ENCODE measurements around the gene JAKMIP1.

JAKMIP1 gene

DNA sequence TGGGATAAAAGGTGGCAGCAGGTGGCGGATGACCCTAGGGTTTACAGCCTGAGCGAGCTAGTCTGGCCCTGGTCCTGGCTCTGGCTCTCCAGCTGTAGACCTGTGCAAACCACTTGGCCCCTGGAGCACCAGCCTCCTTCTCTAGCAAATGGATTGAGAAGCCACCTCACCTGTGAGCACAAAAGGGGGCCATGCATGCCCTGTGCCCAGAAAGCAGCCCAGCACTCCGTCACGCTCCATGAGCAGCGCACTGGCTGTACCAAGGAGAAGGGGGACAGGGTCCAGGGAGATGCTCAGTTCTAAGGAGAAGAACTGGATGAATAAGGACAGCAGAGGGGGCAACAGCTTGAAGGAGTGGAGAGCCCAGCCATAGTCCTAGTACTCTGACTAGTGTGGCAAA is 135.2 kb downstream of the JAKMIP1 start:
- DNase-seq (ENCODE audit: low spot score) = no peak

DNA sequence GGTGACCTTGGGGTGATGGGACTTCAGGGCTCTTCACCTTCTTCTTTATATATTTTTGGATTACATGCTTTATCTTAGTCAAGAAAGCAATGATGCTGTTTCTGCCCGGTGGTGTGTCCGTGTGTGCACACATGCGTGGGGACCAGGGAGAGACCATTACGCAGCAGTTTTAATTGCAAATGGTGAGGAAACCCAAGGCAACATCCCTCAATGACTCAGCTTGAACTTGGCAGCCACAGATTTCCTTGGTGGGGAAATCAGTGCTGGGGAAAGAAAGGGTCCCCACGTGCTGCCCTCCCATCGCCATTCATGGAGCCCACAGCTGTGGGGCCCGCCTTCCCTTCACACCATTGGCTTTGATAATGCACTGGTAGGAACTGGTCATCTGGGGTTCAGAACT is 136.0 kb downstream of the JAKMIP1 start:
- no peak for DNase-seq (ENCODE audit: low spot score)

DNA sequence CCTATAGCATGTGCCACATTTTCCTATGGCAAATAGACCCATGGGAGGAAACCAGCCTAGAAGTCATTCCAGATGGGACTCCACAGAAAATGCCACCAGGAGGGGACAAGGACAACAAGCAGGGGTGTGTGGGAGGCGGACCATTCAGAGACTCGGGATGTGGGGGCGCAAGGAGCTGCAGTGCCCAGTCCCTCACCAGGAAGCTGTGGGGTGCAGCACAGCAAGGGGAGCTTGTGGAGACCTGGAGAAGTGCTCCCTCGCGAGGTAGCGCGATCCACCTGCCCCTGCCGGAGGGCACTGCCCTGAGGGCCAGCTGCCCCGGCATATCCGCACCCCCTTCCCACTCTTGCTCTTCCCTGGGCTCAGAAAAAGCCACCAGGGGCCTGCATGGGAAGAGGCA is 136.7 kb downstream of the JAKMIP1 start:
- no peak for DNase-seq (ENCODE audit: low spot score)

DNA sequence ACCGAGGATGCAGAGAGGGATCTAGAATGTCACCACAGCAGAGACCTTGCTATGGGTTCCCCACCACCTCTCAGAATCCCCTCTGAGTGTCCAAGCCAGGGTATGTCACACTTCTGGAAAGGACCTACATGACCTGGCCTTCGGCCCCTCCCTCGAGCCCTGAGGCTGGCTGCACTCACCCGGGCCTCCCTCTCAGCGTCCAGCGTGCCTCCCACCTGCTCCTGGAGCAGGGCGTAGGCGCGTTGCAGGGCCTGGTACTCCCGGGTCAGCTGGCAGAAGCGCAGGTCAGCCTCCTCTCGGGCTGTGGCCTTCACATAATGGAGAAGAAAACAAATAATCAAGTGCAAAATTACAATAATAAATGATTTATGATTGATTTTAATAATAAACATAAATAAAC is 138.2 kb downstream of the JAKMIP1 start:
- no peak for DNase-seq (ENCODE audit: low spot score)

DNA sequence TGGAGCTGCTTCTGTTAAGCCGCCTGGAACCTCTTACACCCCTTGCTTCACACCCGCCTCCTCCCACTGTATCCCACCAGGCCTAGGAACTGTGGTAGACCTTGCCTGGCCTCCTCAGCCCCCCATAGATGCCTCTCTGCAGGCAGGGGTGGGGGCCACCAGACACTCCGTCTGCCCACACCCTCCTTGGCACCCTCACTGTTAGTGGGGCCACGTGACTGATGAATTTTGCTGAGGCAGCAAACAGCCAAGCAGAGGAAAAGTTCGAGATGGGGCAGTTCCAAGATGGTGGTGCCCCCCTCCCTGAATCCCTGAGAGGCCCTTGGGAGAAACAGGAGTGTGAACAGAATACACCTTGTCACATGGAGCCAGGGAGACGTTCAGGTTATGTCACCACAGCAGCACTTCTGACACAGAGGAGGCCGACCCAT is 141.0 kb downstream of the JAKMIP1 start:
- DNase-seq (ENCODE audit: low spot score) = no peak

DNA sequence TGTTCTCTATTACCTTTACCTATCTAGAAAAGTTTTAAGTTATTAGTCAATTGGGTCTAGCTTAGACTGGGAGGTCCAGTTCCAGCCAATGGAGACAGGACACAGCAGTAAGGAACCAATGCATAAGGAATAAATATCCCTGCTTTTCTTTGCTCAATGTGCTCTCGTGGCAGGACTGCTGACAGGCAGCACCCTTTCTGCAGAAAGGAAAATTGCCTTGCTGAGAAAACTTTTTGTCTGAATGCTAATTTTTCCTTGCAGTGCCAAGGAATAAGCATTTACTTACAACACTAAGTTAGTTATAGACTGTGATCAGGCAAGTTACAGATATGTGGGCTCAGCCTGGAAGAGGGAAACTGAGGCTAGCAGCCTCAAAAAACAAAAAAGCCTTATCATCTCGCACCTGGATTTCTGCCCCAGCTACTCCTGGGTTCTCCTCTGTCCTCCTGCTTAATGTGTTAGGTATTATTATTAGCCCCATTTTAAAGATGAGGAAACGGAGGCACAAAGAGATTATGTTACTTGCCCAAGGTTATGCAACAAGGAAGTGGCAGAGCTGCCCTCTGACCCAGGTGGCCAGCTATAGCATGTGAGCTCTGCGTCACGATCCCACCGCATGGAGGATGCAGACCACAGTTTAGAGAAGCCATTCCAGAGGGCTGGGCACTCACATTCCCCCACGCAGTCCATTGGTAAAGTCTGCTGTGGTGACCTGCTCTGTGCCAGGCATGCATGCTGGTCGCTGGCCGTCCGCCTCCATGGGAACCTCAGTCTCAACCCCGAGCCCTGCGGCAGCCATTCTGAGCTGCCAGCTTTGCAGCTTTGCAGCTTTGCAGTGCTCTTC is 141.6 kb downstream of the JAKMIP1 start:
- DNase-seq (ENCODE audit: low spot score) = no peak

DNA sequence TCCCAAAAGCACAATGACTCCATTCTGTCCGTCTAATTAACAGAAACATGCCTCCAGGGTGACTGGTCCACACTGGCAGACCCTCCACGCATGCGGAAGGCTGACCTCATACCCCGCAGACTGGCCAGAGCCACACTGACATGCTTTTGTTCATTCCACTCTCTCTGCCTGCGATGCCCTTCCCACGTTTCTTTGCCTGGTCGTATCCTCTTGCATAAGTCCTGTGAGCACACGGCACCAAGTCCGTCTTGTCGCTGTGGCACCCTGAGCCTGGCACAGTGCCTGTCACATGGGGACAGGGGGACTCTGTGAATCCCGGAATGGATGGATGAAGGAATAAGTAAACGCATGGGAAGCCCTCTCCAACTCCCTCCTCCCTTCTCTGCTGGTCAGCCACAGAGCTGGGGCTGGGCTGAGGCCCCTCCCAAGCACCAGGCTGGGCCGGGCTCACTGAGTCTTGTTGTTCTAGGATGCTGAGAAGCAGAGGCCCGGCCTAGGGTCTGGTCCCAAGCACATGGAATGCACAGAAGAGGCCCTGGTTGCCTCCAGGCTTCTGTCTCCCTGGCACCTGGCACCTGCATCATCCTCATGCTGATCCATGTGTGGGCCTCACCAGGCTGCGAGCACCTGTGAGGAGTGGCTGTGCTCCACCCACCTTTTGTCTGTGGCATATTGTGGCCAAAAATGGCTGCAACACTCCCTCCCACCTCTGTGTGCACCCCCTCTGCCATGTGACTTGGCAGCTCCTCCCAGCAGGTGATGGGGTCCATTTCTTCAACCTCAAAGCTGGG is 143.2 kb downstream of the JAKMIP1 start:
- no peak for DNase-seq (ENCODE audit: low spot score)

DNA sequence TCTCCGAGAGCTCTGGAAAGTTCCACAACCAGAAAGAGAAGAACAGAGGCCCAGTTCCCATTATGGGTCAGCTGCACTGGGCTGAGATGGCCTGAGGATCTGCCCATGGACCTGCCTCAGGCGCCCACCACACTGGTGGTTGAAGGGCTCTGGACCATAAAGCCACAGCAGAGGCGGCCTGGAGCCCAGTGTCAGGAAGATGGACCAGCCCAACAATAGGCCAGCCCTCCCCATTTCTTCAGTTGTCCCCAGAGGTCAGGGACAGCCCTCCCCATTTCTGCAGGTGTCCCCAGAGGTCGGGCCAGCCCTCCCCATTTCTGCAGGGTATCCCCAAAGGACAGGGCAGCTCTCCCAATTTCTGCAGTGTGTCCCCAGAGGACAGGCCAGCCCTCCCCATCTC is 144.9 kb downstream of the JAKMIP1 start:
- DNase-seq (ENCODE audit: low spot score) = no peak

DNA sequence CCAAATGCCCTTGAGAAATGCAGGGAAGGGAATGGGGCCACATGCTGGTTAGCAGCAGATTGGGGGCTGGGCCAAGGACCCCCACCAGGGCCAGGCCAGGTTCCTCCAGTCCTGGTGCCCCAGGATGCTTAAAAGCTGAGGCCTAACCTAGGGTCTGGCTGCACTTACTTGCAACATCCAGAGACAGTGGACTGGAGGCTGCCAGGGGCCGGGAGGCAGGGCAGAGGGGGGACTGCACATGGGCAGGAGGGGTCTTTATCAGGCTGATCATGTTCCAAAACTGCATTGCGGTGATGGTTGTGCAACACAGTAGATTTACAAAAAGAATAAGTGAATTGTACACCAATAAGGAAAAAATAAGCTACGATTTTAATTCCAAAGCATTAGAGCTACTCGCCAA is 145.3 kb downstream of the JAKMIP1 start:
- DNase-seq (ENCODE audit: low spot score) = no peak

DNA sequence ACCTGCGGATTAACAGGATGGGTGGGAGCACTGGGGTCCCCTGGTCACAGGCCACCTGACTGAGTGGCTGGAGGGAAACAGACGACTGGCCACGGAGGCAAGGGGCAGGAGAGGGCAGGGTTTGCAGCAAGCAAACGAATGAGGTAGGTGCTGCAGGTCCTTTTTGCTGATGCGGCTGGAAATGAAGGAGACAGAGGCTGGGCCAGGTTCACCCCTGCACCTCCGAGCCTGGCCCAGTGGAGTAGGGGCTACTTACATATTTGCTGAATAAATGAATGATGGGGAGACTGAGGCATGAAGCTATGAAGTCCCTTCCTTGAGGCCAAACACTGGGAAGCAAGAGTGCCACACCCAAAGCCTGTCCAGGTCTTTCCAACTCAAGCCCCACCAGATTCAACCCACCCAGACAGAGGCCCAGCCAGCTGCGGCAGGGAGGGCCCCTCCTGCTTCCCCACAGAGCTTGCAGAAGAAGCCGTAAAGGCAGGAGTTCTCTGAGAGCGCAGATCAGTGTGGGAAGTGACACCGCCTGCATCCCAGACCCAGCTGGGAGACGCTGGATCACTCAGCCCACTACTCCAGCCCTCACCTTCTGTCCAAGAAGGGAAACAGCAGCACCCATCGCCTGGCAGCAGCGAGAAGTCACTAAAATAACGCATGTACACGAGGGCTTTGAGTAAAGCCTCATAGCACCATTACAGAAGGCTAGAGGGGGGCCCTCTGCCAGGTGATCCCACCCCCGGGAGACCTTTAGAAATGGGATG is 146.0 kb downstream of the JAKMIP1 start:
- no peak for DNase-seq (ENCODE audit: low spot score)

DNA sequence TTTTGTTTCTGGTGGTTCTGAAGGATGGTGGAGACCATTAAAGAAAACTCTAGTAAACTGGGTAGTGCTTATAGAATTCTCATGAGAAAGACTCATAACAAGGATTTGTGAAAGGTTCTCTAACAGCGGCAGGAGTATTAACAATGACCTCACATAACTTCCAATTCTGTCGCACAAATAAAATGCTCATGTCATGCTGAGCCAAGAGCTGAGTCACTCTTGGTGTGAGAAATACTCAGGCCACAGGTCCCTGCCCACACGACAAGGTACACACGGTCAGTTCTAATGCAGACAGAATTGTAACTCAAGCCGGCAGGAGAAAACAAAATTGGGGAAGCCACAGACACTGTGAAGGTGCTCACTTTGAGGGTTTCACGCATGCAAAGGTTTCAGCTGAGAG is 147.7 kb downstream of the JAKMIP1 start:
- no peak for DNase-seq (ENCODE audit: low spot score)

DNA sequence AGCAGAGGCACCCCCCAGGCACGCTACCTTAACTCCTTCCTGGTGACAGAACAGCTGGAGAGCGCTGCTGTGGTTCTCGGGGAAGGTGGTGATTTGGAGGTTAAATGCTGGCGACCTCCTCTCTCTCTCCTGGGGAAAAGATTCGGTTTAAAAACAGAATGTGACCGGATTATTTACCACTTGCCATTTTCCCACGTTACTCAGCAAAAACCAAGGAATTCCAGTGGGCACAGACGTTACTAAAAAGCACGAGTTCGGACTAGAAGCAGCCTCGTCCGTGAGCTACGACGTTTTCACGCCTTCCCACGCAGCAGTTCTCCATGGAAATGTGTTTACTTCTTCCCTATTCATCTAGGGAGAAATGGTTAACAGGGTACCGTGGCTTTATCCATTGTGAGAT is 149.8 kb downstream of the JAKMIP1 start:
- no peak for DNase-seq (ENCODE audit: low spot score)

DNA sequence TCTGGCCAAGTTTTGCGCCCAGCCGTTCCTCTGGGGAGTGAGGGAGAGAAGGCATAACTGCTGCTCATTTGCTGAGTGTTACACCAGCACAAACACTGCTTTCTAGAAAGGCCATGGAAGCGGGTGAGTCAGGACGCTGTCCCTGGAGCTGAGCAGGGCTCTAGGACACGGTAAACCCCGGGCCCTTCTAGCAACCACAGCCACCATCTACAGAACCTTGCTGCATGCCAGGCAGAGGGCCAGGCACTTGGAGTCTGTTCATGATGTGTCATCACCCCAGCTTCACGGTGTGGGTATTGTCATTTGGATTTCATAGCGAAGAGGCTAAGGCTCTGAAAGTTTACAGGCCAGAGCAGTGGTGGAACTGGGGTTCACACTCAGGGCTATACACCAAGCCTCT is 150.4 kb downstream of the JAKMIP1 start:
- no peak for DNase-seq (ENCODE audit: low spot score)

DNA sequence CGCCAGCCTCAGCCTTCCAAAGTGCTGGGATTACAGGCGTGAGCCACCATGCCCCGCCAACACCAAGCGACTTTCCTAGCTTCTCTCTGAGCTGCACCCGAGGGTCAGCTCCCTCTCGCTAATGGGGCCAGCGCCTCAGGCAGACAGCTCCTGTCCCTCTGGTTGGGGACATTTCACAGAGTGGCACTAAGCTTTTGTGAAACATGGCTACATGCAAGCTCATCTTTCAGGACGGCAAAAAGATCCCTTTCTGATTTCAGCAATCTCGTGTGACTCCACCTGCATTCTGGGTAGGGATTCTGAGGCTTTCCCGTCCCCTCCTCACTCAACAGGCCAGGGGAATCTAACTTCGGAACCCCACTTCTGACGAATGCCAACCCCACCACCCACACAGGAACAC is 151.1 kb downstream of the JAKMIP1 start:
- DNase-seq (ENCODE audit: low spot score) = no peak

DNA sequence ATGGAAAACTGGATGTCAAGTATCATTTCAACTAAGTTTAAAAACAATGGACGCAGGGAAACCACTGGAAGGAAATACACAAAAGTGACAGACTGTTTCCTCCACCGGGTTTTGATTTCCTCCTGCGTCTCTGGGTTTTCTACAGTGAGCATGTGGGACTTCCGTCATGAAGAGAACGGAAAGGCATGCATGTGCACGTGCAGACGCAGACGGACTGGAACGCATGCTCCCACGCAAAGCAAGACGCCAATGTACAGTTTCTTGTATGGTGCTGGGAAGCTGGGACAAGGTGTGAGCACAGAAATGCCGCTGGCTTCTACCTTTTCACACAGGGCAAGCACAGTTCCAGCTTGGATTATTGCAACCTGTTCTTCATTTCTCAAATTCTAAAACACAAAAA is 151.8 kb downstream of the JAKMIP1 start:
- no peak for DNase-seq (ENCODE audit: low spot score)

DNA sequence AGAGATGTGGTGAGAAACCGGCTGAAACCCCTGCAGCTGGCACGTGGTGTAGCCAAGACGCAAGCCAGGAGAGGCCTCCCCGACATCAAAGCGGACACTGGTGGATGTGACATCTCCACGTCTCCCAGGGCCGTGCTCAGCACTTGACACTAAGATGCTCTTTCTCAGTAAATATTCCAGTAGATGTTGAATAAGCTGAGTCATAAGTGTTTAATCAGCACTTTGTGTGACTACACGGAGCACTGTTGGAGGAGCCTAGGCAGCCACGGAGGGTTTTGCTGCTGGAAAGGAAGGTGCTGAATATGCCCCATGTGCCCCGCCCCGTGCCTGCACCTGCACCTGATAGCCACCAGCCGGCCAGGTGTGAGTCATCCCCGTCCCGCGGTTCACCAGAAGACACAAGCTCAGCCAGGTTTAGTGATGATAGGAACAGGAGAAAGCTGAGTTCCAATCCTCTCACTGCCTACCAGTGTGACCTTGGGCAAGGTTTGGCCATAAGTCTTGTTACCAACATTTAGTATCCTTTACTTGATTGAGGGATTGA is 153.1 kb downstream of the JAKMIP1 start:
- DNase-seq (ENCODE audit: low spot score) = no peak

DNA sequence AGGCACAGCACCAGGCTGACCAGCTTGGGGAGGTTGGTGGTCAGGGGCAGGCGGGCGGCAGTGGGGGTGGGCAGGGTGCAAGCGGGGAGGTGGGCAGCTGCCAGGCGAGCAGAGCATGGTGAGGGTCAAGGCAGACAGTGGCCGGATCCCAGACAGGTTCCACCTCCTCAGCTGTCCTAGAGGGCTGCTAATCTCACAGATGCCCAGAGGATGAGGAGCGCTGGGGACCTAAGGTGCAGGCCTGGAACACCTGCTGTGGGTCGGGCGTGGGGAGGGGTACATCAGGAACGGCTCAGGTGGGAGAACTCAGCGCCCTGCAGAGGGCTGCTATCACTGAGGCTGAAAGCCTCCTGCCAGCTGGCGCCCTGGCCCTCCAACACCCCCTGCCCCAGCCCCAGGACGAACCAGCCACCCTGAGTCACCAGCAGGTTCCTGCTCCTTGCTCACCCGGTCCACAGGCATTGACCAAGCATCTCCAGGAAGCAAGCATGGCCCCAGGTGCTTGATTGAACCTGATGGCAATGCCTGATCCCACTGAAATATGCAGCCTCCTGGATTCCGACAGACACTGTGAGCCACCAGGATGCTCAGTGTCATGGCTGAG is 153.7 kb downstream of the JAKMIP1 start:
- no peak for DNase-seq (ENCODE audit: low spot score)

DNA sequence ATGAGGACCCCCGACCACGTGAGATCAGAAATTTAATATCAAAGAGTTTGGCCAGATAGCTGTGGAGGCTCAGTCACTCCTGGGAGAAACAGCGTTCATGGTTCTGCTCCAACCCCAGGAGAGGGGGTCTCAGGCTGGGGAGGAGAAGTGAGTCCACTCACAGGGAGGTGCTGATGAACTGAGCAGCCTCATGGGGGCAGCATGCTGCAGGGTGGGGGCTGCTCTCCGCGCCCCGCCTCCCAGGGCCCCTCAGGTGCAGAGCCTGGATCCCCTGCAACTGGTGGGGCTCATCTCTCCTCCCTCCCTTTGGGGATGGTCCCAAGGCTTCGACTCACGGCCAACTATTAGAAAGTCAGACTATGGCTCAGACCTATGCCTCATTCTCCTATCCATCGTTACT is 155.5 kb downstream of the JAKMIP1 start:
- no peak for DNase-seq (ENCODE audit: low spot score)

DNA sequence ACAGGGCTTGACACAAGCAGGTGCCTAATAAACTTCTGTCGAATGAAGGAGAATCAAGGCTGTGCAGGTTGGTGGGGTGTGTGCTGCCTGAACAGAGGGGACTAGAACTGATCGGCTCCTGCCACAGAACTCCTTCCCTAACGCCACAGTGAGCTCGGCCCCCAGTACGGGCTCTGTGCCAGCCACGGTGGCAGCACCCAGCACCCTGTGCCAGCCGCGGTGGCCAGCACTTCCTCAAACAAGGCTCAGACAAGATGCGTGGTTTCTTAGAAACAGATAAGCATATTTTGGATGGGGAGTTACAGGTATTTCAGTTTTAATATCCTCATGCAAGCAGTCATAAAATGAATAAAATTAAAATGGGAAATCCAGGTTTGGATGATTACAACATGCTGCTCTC is 156.1 kb downstream of the JAKMIP1 start:
- DNase-seq (ENCODE audit: low spot score) = no peak

DNA sequence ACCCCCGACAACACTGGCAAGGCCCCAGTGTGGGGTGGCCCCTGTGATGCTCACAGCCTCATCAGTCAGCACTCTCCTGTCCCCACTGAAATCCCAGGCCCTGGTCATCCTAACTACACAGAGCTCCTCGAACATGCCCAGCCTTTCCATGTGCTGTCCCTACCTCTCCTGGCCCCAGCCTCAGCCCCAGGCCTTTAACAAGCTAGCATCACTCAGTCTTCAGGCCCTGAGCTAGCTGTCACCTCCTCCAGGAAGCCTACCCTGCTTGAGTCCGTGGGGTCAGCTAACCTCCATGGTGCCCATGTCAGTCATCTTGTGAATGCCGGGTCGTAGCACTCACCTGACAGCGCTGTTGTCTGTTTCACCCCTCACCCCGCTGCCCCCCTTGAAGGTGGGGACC is 156.5 kb downstream of the JAKMIP1 start:
- DNase-seq (ENCODE audit: low spot score) = no peak

DNA sequence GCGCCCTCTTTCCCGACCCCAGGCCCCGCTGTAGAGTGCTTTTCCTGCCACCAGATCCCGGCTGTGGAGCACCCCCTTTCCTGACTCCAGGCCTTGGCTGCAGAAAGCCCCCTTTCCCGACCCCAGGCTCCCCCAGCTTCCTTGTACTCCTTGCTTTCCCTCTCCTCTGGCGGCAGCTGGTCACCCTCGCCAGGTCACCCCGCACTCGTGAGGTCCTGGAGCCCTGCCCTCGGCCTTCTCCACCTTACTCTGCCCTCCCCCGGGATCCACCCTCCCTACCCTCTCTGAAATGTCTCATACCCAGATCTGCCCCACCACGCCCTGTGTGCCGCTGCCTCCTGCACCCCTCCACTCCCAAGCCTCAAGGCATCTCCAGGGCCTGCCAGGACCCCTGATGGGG is 157.2 kb downstream of the JAKMIP1 start:
- DNase-seq (ENCODE audit: low spot score) = no peak
